DMS114 treated with DMSO at 0.1 percent for 48 hours (cell line): ENCODE data around the gene HOXB7.

Experiments used
- DNase-seq: peaks from one replicate; lab custom pipeline; 2025; ENCODE audit not compliant: unreplicated experiment; lab: John Stamatoyannopoulos, UW

The HOXB7 gene

DNA sequence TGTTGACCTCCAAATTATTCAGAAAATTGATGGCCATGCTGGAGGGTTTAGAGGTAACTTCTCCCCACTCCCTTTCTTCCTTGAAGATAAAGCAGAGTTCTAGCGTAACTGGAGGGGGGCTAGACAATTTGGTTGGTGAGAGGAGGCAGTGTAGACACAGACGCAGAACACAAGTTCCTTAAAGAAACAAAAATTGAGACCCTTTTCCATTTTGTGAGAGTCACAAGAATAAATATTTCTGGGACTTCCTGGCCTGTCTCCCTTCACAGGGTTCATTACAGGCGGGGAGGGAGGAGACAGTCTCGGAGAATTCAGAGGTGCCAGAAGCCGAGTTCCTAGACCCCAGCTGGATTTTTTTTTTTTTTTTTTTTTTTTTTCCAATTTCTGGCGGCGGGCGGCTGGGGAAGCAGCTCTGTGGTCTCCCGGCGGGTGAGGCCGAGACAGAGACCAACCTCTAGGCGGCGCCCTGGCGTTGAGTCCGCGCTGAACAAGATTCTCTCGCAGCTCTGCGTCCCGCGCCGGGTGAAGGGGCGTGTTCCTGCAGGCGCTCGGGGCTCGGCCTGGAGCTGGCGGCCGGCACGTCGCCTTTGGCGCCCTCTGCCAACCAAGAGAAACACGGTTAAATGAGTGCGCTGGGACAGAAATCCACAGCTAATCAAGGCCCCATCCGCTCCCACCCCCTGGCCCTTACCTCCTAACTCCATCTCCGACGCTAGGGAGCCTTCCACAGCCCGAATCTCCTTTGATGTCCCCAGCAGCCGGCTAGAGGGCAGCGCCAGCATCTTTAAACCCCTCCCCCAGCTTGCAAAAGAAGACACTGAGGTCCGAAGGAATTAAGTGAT, 25.6 kb upstream of the HOXB7 start:
- no peak for DNase-seq

DNA sequence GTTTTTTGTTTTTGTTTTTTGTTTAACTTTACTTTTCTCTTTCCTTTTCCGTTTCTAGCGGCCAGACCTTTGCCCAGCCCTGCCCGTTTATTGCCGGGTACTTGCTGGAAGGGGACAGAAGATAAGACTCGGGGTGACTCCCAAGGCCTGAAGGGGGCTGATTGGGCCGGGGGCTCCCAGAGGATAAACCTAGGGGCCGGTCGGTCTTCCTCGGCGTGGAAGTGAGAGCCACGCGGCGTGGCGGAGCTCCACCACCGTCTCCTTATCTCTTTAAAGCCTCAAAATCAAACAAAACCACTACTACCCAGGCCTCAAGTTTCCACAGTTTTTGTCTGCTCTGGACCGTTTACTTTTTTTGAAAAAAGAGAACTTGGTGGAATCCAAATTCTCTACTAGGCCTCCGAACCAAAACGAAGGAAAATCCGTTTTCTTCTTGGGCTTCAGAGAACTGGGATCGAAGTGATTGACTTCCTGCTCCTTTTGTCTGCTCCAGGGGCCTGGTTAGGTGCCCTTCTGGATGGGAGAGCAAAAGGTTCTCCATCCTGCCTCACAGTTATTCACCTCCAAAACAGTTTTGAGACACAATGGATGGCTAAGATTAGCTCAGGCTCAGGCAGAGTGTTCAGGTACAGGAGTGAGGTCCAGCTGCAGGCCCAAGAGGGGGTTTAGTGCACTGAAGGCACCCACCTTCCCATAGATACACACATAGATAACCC, 23.8 kb upstream of the HOXB7 start:
- no peak for DNase-seq

DNA sequence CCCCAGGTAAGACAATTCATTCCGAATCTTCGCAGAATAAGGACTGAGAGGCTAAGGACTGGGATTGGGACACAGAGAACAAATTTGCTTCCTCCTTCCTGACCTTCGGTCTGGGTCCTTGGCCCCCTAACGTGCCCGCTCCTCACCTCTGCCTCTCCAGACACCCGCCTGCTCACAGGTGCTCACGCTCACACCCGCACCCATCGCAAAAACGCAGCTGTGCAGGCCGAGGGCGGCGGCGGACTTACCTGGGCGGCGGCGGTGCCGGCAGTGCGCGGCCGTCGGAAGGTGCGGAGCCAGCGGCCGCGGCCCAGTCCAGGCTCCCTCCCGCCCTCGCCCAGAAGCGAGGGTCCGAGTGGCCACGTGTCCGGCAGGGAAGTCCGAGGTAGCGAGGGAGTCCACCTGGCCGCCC, 22.5 kb upstream of the HOXB7 start:
- DNase-seq: no peak

DNA sequence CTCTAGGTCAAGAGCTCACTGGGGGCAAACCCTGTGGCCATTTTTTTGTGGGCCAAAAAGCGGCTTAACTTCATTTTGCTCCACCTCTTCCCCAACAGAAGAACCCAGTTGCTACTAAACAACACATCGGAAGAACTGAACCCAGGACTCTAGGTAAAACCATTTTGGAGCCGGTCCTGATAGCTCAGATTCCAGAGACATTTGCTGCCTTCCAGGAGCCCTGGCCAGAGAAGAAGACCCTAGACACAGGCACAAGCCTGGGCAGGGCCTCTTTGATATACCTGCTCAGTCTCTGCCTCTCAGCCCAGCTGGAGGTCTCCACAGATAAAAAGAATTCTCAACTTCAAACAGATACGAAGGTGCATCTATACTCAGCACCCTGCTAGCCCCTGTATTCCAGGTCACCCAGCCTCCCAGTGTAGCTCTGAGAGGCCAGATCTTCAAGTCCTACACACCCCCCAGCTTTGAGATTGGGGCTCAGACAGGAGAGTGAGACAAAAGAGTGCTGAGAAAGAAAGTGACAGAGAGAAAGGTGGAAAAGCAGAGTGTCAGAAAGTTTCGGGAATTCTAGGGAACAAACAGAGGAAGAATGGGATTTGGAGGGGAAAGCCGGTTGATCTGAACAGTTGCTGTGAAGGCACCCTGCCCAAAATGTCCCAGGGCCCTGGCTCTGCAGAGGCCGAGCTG, 21.9 kb upstream of the HOXB7 start:
- DNase-seq: no peak

DNA sequence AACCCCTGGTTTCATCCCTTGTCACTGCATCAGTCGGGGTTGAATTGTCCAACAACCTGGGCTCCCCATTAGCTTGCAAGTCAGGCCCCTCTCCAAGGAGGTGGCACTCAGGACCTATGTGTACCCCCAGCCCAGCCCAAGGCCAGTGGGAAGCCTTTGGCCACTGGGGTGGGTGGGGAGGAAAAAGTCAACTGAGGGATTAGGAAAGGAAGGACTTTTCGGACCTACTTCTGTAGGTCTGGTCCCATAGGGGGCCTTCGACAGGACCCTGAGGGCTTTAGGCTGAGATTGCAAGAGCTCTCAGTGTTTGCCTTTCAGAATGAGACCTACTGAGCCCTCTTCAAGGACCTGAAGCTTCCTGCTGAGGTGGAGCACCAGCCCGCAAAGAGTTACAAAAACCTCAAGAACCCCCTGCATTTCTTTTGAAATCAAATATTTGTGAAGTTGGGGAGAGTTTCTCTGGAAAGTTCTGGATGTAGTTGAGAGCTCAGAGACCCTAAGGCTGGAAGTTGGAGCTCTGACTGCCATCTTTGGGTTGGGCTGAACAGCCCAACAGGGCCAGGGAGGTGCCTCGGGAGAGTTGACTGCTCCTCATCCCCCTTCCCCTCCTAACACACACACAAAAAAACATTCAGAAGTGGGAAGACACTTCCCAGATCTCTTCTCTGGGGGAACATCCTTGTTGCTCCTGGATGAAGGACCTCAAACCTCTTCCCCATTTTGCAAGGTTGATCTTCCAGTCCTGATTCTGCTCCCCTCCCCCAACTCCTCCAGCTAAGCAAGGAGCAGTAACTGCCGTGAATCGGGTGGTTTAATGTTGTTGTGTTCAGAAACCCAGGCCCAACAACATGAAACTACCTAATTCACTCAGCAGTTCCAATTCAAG, 21.1 kb upstream of the HOXB7 start:
- DNase-seq: no peak

DNA sequence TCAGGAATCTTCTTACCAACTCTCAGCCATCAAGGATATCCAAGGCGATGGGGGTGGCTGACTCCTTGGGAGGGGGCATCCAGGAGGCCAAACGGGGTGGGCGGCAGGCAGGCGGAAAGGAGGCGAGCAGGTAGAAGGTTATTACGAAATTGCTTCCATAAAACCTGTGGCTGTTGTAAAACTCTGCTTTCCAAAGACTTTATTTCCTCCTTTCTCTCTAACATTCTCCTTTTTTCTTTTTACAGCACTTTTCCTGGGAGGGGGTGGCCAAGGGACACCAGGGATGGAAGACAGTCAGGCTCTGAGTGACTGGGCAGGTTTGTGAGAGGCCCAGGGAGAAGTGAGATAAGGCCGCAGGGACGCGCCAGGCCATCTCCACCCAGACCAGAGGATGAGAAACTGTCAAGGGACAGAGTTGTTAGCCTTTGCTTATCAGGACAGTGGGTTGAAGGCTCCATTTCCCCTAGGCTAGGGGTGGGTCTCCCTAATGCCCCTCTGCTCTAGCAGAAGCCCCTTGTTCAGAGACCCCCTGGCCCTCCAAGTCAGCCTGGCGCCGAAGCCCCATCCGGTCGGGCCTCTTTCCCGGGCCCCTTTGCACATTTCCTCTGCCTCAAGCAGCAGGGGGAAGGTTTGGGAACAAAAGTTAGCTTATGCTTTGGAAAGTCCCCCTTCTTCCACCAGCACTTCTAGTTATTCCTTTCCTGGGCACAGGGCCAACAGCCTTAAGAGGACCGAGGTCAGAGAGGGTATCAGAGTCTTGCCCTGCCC, 20.3 kb upstream of the HOXB7 start:
- no peak for DNase-seq

DNA sequence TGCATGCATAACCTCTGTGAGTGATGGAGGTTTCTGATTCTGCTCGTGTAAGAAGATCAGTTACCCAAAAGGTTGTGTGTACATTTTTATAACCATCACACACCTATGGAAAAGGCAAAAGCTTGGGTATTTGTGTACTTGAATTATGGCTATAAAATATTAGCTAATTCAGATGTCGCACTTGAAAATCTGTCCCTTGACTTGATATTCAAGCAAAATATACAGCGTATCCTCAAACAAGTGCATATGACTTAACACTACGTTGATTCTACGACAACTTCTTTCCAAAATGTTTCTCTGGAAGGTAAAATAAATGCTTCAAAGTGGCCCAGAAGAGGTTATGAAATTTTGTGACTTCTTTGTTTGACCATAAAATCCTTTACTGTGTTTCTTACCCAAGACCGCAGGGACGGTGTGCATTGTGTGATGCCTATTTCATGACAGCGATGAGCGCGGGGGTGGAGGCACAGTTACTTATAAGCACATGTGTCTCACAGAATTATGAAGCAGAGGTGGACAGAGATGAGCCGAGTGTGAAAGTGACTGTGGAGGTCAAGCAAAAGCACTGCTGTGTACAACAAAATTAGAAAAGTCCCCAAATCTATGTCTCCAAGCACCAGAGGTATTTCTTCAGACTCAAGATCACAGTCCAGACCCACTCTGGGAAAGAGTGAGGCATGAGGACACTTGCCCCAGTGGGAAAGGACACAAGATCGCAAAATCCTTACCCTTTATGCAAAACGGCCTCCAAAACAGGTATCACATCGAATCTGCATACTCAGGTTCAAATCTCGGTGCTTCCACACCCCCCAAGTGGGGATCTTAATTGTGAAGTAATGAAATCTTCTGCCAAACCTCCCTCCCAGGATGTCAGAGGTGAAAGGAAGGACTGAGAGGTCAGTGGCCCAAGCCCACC, 19.4 kb upstream of the HOXB7 start:
- no peak for DNase-seq

DNA sequence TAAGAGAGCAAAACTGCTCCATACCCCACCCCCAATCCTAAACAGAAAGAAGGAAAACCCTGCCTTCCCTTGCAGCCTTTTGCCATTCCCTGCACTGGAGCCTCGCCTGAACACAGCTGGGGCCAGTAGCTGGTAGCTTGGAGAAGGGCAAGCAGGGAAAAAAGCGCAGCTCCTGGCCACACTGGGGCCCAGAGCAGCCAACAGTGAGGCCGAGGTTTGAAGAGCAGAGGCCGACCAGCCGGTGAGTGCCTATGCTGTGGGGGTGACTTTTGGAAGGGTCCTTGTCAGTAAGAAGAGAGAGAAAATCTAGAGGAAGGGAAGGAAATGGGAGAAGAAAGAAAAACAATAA, 18.6 kb upstream of the HOXB7 start:
- DNase-seq: no peak

DNA sequence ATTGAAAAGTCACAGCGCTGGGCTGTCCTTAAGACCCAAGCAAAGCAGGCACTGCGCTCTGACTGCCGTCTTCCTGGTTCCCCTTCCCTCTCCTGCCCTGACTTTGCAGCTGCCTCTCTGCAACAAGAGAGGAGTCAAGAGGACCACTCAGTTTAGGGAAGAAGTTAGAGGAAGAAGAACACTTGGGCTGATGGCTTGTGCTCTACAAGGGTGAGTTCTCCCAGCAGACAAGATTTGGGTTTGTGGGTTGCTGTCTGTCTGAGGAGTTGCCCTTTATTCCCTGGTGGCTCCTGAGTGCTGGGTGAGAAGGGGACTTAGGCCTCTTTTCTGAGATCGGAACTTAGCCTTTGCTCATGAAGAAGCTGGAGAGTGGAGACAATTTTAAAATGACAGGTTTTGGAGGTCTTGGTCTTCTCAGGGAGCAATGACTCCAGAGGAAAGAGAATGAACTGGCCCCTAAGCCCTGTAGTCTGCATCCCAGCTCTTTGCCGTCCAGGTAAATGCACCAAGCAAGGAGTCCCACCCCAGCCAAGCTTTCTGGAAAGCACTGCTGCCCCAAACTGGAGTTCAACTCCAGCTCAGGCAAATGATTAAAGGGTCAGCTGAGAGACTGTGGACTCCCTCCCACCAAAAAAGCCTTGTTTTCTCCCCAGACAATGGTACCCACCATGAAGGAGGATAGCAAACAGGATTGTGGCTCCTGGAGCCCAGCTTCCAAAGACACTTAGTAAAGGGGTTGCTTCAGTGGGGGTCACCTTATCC, 18.0 kb upstream of the HOXB7 start:
- DNase-seq: no peak

DNA sequence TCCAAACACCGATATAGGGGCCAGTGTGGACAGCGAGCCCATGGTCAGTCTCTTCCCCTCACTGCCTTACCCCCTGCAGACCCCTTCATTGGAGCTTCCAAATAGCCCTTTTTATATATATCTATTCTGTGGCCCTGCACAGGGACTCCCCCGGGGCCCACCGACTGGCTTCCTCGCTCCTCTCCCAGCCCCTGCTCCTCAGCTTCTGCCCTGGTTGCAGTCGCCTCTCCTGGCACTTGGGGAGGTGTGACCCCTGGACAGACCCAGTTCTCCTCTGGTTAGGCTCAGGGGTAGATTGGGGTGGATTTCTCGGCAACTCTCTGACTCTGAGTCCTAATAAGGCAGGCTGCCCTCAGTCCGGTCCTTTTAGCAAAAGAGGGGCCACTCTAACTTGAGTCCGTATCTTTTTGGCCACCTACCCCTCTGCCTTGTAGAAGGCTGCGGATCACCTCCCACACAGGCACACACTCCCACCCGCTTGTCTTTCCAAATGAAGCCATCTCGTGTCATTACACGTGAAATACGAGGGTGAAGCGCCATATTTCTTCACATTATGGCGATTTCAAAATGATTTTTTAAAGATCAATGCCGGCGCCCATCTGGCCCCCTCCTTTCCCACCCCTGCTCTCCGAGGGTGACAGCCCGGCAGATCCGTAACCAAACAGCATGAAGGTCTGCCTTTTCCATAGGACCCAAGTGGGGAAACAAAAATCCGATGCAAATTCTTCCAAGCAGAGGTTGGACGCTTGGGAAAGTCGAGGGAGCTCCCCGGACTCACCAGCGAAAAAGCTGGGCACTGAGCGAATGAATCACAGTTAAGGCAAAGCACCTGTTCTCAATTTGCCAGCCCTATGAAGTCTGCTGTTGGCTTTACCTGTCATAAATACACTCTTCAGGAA, 17.1 kb upstream of the HOXB7 start:
- no peak for DNase-seq

DNA sequence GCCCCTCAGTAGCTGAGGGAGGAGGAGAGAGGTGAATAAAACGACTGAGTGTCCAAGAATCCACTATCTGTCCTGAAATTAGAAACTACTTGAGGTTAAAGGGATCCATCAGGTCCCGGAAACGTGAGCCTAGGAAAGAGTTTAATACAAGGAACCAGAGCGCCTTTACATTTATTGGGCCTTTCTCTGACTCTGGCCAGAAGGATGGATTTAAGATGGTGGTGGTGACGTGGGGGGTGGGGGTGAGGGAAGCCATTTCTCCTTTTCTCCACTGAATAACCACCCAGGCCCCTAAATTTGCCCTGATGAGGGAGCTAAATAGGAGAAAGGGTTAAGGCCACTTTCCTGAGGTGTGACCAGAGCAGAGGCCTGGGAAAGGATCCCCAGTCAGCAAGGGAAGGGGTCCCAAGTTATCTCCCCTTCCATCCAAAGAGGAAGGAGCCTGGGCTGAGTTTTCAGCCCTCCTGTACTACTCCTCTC, 16.3 kb upstream of the HOXB7 start:
- no peak for DNase-seq

DNA sequence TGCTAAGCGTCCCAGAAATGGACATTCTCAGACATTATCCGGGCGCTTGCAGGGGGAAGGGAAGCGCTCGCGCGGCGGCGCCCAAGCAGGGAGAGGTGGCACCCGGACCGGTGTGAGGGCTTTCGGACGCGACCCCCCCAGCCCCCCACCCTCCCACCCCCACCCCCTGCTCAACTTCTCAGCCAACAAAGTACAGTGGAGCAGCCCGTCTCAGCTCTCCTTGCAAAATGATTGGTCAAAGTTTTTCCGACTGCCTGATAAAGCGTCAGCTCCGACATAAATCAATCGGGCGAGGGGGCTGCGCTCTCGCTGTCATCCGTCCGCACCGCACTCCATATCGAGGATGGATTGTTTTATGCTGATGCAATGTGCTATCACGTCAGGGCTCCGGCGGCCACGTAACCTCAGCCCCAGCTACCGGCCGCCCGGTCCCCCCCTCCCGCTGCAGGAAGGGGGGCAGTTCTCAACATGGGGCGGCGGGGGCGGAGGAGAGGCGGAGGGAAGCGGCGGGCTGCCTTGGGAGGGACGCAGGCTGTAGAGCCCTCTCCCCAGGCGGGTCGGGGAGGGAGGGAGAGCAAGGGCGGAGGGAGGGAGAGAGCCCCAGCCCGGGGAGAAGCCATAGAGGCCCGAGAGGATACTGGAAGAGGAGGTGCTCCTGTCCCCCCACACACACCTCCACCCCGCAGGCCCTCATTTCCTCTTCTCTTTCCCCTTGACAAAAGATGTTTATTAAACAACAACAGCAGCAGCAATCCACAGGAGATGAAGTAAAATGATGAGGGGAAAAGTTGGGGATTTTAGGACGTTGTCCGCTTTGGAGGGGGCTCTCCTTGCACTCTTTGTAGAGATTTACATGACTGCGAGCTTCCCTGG, 15.7 kb upstream of the HOXB7 start, which contains the start of gene HOXB9:
TSS of gene HOXB9 (minus strand) at position 114 of the 873 bp plus-strand sequence. CDS start at position 25, 89 bp downstream.
- no peak for DNase-seq

DNA sequence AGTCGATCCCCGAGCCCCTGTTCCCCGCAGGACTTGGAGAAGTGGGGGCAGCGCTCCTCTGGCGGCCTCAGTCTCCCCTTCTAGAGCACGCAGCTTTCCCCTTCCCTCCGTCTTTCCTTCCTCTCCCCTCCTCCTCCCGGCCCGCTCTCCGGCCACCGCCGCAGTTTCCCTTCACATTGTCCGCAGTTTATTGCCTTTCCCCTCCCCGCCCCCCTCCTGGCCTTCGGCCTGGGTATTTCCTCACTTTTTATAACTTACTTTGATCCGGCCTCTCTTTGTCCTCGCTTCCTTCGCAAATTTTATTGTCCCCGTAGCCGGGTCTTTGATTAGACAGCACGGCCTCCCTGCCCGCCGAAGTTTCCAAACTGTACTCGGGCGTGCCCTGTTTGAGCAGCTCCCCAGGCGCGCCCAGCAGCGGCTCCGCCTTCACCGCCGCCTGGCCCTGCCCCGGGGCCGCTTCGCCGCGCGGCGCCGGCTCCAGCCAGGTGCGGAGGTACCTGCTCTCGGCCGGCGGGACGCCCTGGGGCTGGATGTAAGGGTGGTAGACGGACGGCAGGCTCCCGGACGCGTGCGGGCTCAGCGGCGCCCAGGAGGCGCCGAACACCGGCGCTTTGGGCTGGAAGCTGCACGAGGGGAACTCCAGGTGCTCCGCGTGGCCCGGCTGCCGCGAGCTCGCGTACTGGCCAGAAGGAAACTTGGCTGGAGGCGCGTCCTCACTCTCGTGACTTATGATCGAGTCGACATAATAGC, 14.9 kb upstream of the HOXB7 start:
- no peak for DNase-seq

DNA sequence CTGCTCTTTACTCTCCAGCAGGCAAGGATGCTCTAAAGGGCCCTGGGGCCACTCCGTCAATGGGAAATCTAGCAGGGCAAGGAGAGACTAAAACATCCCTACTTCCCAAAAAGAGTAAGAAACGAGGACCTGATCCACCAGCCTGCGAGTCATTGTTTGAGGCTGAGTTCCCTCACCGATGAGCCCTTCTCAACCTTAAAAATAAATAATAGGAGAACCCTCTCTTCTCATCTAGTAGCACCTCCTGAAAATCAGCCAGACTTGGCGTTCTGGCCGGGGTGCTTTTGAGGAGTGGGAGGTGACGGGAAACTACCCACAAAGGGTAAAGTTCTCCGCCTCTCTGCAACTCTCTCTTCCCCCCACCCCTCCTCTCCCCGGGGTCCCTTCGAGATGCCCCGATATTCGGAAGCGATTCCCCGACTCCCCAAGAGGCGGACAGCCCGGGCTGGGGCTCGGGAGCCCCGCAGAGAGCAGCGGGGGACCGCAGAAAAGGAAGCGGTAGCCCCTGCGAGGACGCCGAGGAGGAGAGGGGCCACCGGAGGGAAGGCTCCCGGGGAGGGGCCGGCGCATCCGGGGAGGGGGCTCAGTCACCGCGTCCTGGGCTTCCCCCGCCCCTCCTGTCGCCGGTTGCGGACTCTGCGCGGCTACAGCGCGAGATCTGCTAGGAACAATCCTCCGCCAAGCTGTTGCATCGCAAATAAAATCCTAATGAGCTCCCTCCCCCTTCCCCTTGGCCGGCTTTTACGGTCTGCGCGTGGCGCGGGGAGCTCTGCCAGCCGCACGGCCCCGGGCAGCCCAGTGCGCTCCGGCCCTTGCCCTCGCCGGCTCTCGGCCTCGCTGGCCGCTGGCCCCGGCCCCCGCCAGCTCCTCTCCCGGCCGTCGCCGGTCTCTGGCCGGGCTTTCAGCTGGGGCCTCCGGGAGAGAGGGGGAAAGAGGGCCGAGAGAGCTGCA, 14.0 kb upstream of the HOXB7 start:
- peak; percentile 17 for DNase-seq
